GM06990 (cell line): ENCODE results near the gene AATK.

Source experiments
- DNase-seq: peaks from one replicate; pipeline ENCODE4 v3.0.0-alpha.2; 2011; ENCODE audit not compliant: insufficient read length; ENCODE audit errors: extremely low read depth
- H3K27me3 ChIP-seq: replicated peaks from 2 replicates; pipeline ENCODE4 v1.6.0; 2011; ENCODE audit warnings: low read length; ENCODE audit not compliant: control insufficient read depth, insufficient read depth
- H3K36me3 ChIP-seq: 2 replicates; pipeline ENCODE4 v1.5.1; 2011; ENCODE audit warnings: low read length; ENCODE audit not compliant: control insufficient read depth, insufficient read depth
- H3K4me3 ChIP-seq: replicated peaks from 2 replicates; pipeline ENCODE4 v1.5.1; 2011; ENCODE audit warnings: low read depth, mild to moderate bottlenecking, control low read depth, low read length
- CTCF ChIP-seq: IDR thresholded peaks from 2 replicates; pipeline ENCODE4 v1.5.1; 2011; ENCODE audit warnings: low read length, control low read depth, mild to moderate bottlenecking, inconsistent platforms; ENCODE audit not compliant: insufficient read depth, poor library complexity, severe bottlenecking

AATK gene

GRCh38 chr17:81085420-81085911 is 80.6 kb downstream of the AATK start:
- DNase-seq = no peak
- Histone ChIP-seq H3K4me3 (no peak overlapping the region), H3K27me3 (no peaks in the 10 kb centered on the region; the same call in 1 of the 2 replicates), H3K36me3 (no peaks in the 10 kb centered on the region)
- no peak for TF ChIP-seq CTCF

- no peak for DNase-seq
- no peak for TF ChIP-seq CTCF
These were observed 81.2 kb downstream of the AATK start for GRCh38 chr17:81084680-81085419.

GRCh38 chr17:81083125-81083765 is 82.8 kb downstream of the AATK start:
- no peak for DNase-seq
- no peaks in the 10 kb centered on the region for H3K36me3 ChIP-seq
- H3K4me3 ChIP-seq = no peak overlapping the region
- no peak for TF ChIP-seq CTCF
- H3K27me3 ChIP-seq = no peaks in the 10 kb centered on the region; the same call in 1 of the 2 replicates

More at GRCh38 chr17:81084680-81085419, 81.2 kb downstream of the AATK start:
- Histone ChIP-seq H3K36me3 (no peaks in the 10 kb centered on the region), H3K27me3 (no peaks in the 10 kb centered on the region; the same call in 1 of the 2 replicates), H3K4me3 (no peak overlapping the region)

GRCh38 chr17:81082177-81083073 is 83.6 kb downstream of the AATK start:
- H3K27me3 ChIP-seq = no peaks in the 10 kb centered on the region; the same call in 1 of the 2 replicates
- no peak overlapping the region for H3K4me3 ChIP-seq
- TF ChIP-seq CTCF = no peak
- DNase-seq = no peak
- H3K36me3 ChIP-seq = no peaks in the 10 kb centered on the region

GRCh38 chr17:81081222-81082176 is 84.5 kb downstream of the AATK start:
- Histone ChIP-seq H3K4me3 (no peak overlapping the region), H3K36me3 (no peaks in the 10 kb centered on the region), H3K27me3 (no peaks in the 10 kb centered on the region; the same call in 1 of the 2 replicates)
- DNase-seq = no peak
- no peak for TF ChIP-seq CTCF
